ENCODE results near the gene LZTS2.
A peak's percentile ranks its signal among the peaks of the same experiment; 100 is the strongest.

Gene LZTS2

GRCh38 chr10:100997360-100998182 is 2.0 kb upstream of the LZTS2 start:
- peak; percentile 71 for ATAC-seq
- TF ChIP-seq ZNF8 (CRISPR knock-in tag; IDR thresholded peaks at IDR 0.05): no peak
- TF ChIP-seq RARB (CRISPR knock-in tag; IDR thresholded peaks at IDR 0.05): no peak
- peak; percentile 94 for TF ChIP-seq ZFP3 (CRISPR knock-in tag; IDR thresholded peaks at IDR 0.05)

- TF ChIP-seq ZNF70 (CRISPR knock-in tag; IDR thresholded peaks at IDR 0.05): no peak
- TF ChIP-seq ZNF8 (CRISPR knock-in tag; IDR thresholded peaks at IDR 0.05): no peak
- no peak for TF ChIP-seq ZC3H10 (CRISPR knock-in tag; IDR thresholded peaks at IDR 0.05)
- no peak for TF ChIP-seq ZFP3 (CRISPR knock-in tag; IDR thresholded peaks at IDR 0.05)
- no peak for TF ChIP-seq GLIS3 (CRISPR knock-in tag; IDR thresholded peaks at IDR 0.05)
- peak; percentile 14; the same call in 1 of the 2 replicates for TF ChIP-seq TCF4 (CRISPR knock-in tag; IDR thresholded peaks at IDR 0.05; ENCODE audit: borderline replicate concordance)
- TF ChIP-seq SNAI2 (CRISPR knock-in tag; IDR thresholded peaks at IDR 0.05): no peak
- 0 out of 2 replicates have a peak, but pooled peaks have one; percentile 14 for TF ChIP-seq PATZ1 (CRISPR knock-in tag; IDR thresholded peaks at IDR 0.05; ENCODE audit: borderline replicate concordance)
- peak; percentile 55 for ATAC-seq
These were observed 1.2 kb upstream of the LZTS2 start for GRCh38 chr10:100998183-100998990.

GRCh38 chr10:100998991-100999741 is 442 bp upstream of the LZTS2 start:
- TF ChIP-seq GLIS3 (CRISPR knock-in tag; IDR thresholded peaks at IDR 0.05) (0 out of 2 replicates have a peak, but pooled peaks have one; percentile 35), ZFP30 (CRISPR knock-in tag; IDR thresholded peaks at IDR 0.05) (peak; percentile 27; the same call in 1 of the 2 replicates), ARNTL (CRISPR knock-in tag; IDR thresholded peaks at IDR 0.05; ENCODE audit: borderline replicate concordance, low read depth) (no peak)
- peak; percentile 57 for ATAC-seq

GRCh38 chr10:101000127-101000914 is 713 bp downstream of the LZTS2 start:
- no peak for ATAC-seq
- TF ChIP-seq ZFP3 (CRISPR knock-in tag; IDR thresholded peaks at IDR 0.05): no peak
- TF ChIP-seq GLIS3 (CRISPR knock-in tag; IDR thresholded peaks at IDR 0.05): no peak
- no peak for TF ChIP-seq ZNF70 (CRISPR knock-in tag; IDR thresholded peaks at IDR 0.05)
- TF ChIP-seq TSHZ2 (CRISPR knock-in tag; IDR thresholded peaks at IDR 0.05): no peak
- no peak for TF ChIP-seq ISL1 (CRISPR knock-in tag; IDR thresholded peaks at IDR 0.05)
- no peak for TF ChIP-seq CSDC2 (CRISPR knock-in tag; IDR thresholded peaks at IDR 0.05)
- no peak for TF ChIP-seq CSRNP3 (CRISPR knock-in tag; IDR thresholded peaks at IDR 0.05)
- TF ChIP-seq RARB (CRISPR knock-in tag; IDR thresholded peaks at IDR 0.05): no peak
- no peak for TF ChIP-seq ZNF565 (CRISPR knock-in tag; conservative IDR thresholded peaks at IDR 0.05; ENCODE audit: low read depth)
- TF ChIP-seq POU6F1 (CRISPR knock-in tag; IDR thresholded peaks at IDR 0.05; ENCODE audit: borderline replicate concordance, low read depth): no peak

Measured in SK-N-SH treated with all-trans-retinoic acid at 6 μM for 48 hours (cell line).